Keratinocyte (primary cell): ENCODE measurements around the gene DAGLA. TPM values are rescaled to one million over a fixed set of nuclear protein-coding genes. Genes with fewer than 3 reads are reported as not detected.

Experiments used
- DNase-seq: peaks from one replicate; pipeline ENCODE4 v3.0.0-alpha.2; 2011; ENCODE audit warnings: low read depth, missing footprints, low spot score
- FAIRE-seq: peaks from 2 replicates; lab custom pipeline; 2011; peaks lifted over from hg19 to GRCh38; lab: Jason Lieb, UNC
- H2AFZ ChIP-seq: 2 replicates; pipeline ENCODE4 v1.6.0; 2012; ENCODE audit warnings: low read length, control low read depth, inconsistent platforms; ENCODE audit not compliant: control insufficient read depth
- H3K27ac ChIP-seq: 2 replicates; pipeline ENCODE4 v1.5.1; 2011; ENCODE audit warnings: low read length; ENCODE audit not compliant: control insufficient read depth, insufficient read depth
- H3K27me3 ChIP-seq: 3 replicates; pipeline ENCODE4 v1.6.0; 2011; ENCODE audit warnings: low read length; ENCODE audit not compliant: control insufficient read depth, insufficient read depth; ENCODE audit errors: extremely low read depth
- H3K36me3 ChIP-seq, 2 experiments: 2 replicates in 1 of 2; 3 replicates in 1 of 2; pipeline ENCODE4 v1.5.1; 2011; ENCODE audit warnings: low read length in 2 of 2, mild to moderate bottlenecking in 1 of 2; ENCODE audit not compliant: control insufficient read depth in 2 of 2, insufficient read depth in 2 of 2; ENCODE audit errors: extremely low read depth in 1 of 2
- H3K4me1 ChIP-seq: 3 replicates; pipeline ENCODE4 v1.5.1; 2011; ENCODE audit warnings: low read length; ENCODE audit not compliant: control insufficient read depth, insufficient read depth; ENCODE audit errors: extremely low read depth
- H3K4me2 ChIP-seq: 3 replicates; pipeline ENCODE4 v1.6.0; 2011; ENCODE audit warnings: low read depth, low read length; ENCODE audit not compliant: control insufficient read depth, insufficient read depth; ENCODE audit errors: extremely low read depth
- H3K4me3 ChIP-seq, 3 experiments: fragments of 200-600 bp in 1 of 3; sonication (generic) in 1 of 3; 2 replicates in 2 of 3; 3 replicates in 1 of 3; pipeline ENCODE4 v1.5.1; 2011 to 2016; ENCODE audit warnings: low read length in 3 of 3, mild to moderate bottlenecking in 3 of 3, control low read depth in 2 of 3, inconsistent platforms in 1 of 3, low read depth in 1 of 3, mixed read lengths in 1 of 3, mixed run types in 1 of 3, moderate library complexity in 1 of 3; ENCODE audit not compliant: control insufficient read depth in 2 of 3, insufficient read depth in 2 of 3; ENCODE audit errors: extremely low read depth in 1 of 3
- H3K79me2 ChIP-seq: 2 replicates; pipeline ENCODE4 v1.6.0; 2012; ENCODE audit warnings: low read length; ENCODE audit not compliant: control insufficient read depth, insufficient read depth
- H3K9ac ChIP-seq: 3 replicates; pipeline ENCODE4 v1.6.0; 2011; ENCODE audit warnings: low read length; ENCODE audit not compliant: control insufficient read depth, insufficient read depth; ENCODE audit errors: extremely low read depth
- H3K9me1 ChIP-seq: 3 replicates; pipeline ENCODE4 v1.6.0; 2011; ENCODE audit warnings: low read length; ENCODE audit not compliant: control insufficient read depth, insufficient read depth; ENCODE audit errors: extremely low read depth
- H3K9me3 ChIP-seq: 2 replicates; pipeline ENCODE4 v1.5.1; 2012; ENCODE audit warnings: low read depth, low read length; ENCODE audit not compliant: control insufficient read depth
- H4K20me1 ChIP-seq: 3 replicates; pipeline ENCODE4 v1.6.0; 2011; ENCODE audit warnings: low read length; ENCODE audit not compliant: control insufficient read depth, insufficient read depth; ENCODE audit errors: extremely low read depth
- CTCF ChIP-seq, 3 experiments: IDR thresholded peaks in 1 of 3; conservative IDR thresholded peaks in 1 of 3; optimal IDR thresholded peaks in 1 of 3; 2 replicates in 2 of 3; 3 replicates in 1 of 3; pipeline versions ENCODE3 to v1.5.1; 2011; ENCODE audit warnings: low read length in 3 of 3, mild to moderate bottlenecking in 3 of 3, moderate library complexity in 2 of 3, control low read depth in 1 of 3, inconsistent platforms in 1 of 3; ENCODE audit not compliant: insufficient read depth in 2 of 3; ENCODE audit errors: extremely low read depth in 1 of 3
- EZH2 ChIP-seq: IDR thresholded peaks from one replicate; pipeline ENCODE4 v1.6.1; 2012; ENCODE audit warnings: inconsistent platforms, mild to moderate bottlenecking, low read length, moderate library complexity
- dilution Hi-C: fragments of 300-500 bp; cut with MboI; formaldehyde crosslinking; loops from one replicate; pipeline ENCODE4 v1.7.0; 2020; ENCODE audit warnings: low sequenced_read_pairs; ENCODE audit not compliant: extremely low pct_ligation_motif_present
- polyA plus RNA-seq, 5 experiments: library from polyadenylated mRNA; depleted of rRNA in 3 of 5; stranded (reverse) in 3 of 5; stranded (forward) in 1 of 5; unstranded in 1 of 5; fragments of >200 nt; gene quantifications; 1 replicate in 1 of 5; 2 replicates in 3 of 5; 3 replicates in 1 of 5; pipeline versions ENCODE4 v1.2.1 to v1.2.3, GENCODE V29; 2011 to 2012; ENCODE audit warnings: missing spikeins in 2 of 5, low read depth in 1 of 5, low replicate concordance in 1 of 5

The DAGLA gene
- polyA plus RNA-seq, 1 donor (not counting 4 experiments of a cell fraction or from before 2014, with no cell fraction given): 0.03 TPM

GRCh38 chr11:61656347-61657077 lies 23.7 kb upstream of the DAGLA start:
- H3K4me1 ChIP-seq: no peaks in the 10 kb centered on the region
- no peak overlapping the region for H3K27ac ChIP-seq
- H3K36me3 ChIP-seq: no peaks in the 10 kb centered on the region
- dilution Hi-C loops: no loop called here
- no peak overlapping the region for H3K4me2 ChIP-seq
- peaks cover 15% of the 10 kb centered on the region for H3K27me3 ChIP-seq
- no peaks in the 10 kb centered on the region for H4K20me1 ChIP-seq
- DNase-seq (no peak), FAIRE-seq (no peak)
- H3K9me1 ChIP-seq: no peaks in the 10 kb centered on the region
- H3K9ac ChIP-seq: no peak overlapping the region
- no peak overlapping the region for H2AFZ ChIP-seq
- no peak overlapping the region for H3K4me3 ChIP-seq
- no peaks in the 10 kb centered on the region for H3K9me3 ChIP-seq
- no peaks in the 10 kb centered on the region for H3K79me2 ChIP-seq
- TF ChIP-seq CTCF (optimal IDR thresholded peaks at IDR 0.05 in 1 of 3, IDR thresholded peaks at IDR 0.05 in 1 of 3, conservative IDR thresholded peaks at IDR 0.05 in 1 of 3; ENCODE audit: extremely low read depth in 1 of 3, insufficient read depth in 2 of 3, low read length in 3 of 3): no peak
- no peak for TF ChIP-seq EZH2

DNA sequence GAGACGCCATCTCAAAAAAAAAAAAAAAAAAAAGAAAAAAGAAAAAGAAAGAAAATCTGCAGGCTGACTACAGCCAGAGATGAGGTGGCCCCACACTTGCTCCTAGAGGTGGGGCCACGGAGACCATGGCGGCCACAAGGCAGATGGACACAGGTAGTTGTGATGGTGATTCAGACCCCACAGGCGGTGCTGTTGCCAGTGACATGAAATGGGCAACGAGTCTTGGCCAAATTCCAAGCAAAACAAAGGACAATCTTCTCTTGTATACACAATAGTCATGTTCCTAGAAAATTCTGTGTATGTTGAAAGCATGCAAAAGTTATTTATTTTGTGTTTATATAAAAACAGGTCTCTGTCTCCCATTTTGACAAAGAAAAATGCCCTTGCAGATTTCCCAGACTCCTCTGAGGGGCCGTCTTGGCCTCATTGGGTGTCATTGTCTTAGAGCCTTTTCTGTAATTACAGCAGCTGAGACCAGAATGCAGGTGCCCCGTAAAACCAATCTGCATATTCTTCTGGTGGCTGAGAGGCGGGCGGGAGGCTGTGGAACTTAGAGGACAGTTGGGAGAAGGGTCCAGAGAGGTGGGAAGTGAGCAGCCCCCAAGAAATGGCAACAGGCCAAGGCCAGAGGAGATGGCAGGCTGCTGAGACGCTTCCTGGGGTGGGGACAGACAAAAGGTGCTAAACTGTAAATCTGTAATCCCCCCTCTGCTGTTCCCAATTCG lies 22.5 kb upstream of the DAGLA start:
- Histone ChIP-seq H3K36me3 (no peaks in the 10 kb centered on the region), H2AFZ (no peak overlapping the region), H3K9ac (no peak overlapping the region), H3K27me3 (peaks cover 15% of the 10 kb centered on the region), H3K4me3 (no peak overlapping the region), H3K4me2 (no peak overlapping the region), H3K9me1 (no peaks in the 10 kb centered on the region), H3K9me3 (no peaks in the 10 kb centered on the region), H3K4me1 (no peaks in the 10 kb centered on the region), H3K27ac (no peak overlapping the region), H3K79me2 (no peaks in the 10 kb centered on the region), H4K20me1 (no peaks in the 10 kb centered on the region)
- no peak for DNase-seq
- dilution Hi-C loops: no loop called here
- no peak for FAIRE-seq
- TF ChIP-seq CTCF (optimal IDR thresholded peaks at IDR 0.05 in 1 of 3, IDR thresholded peaks at IDR 0.05 in 1 of 3, conservative IDR thresholded peaks at IDR 0.05 in 1 of 3; ENCODE audit: extremely low read depth in 1 of 3, insufficient read depth in 2 of 3, low read length in 3 of 3) (no peak), EZH2 (no peak)
